ENCODE data around the gene HCST. TPM values are rescaled to one million over a fixed set of nuclear protein-coding genes. Genes with fewer than 3 reads are reported as not detected.

Gene HCST
- total and polyA plus RNA-seq, 2 of the 13 experiments (the other 11 are each of a cell fraction or from before 2014, with no cell fraction given), result 0.24 to 1.2 TPM

- TF ChIP-seq THRA (CRISPR knock-in tag; IDR thresholded peaks at IDR 0.05; ENCODE audit: borderline replicate concordance) (no peak), KMT2B (CRISPR knock-in tag; IDR thresholded peaks at IDR 0.05) (no peak), ZNF101 (CRISPR knock-in tag; IDR thresholded peaks at IDR 0.05; ENCODE audit: borderline replicate concordance, low read depth) (no peak), PAF1 (CRISPR knock-in tag; IDR thresholded peaks at IDR 0.05) (no peak)
Observed at GRCh38 chr19:35898499-35898809, 3.9 kb upstream of the HCST start (continued).

DNA sequence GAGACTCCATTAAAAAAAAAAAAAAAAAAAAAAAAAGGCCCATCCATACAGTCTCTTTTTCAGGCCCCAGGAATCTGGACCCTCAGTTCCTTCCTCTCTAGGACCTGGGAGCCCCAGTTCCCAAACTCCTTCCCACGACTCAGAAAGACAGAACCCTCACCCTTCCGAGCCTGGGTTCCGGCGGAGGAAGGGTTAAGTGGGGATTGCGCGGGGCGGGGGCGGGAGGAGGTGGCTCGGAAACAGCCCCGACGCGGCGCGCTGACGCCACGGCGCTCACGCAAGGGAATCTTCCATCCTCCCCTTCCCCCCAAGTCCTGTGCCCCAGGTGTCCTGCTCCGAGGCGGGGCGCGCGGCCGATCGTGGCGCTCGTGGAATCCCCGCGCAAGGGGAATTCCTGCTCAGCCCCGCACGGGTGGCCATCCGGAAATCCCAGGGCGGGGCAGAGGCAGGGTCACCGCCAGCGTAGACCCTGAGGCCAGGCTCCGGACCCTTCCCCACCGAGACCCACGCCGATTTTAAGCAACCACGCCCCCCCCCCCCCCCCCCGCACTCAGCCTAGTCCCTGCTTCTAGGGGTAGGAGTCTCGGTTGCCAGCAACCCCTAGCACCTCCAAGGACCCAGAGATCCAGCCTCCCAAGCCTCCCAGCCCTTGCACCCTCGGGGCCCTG is 2.6 kb upstream of the HCST start:
- FAIRE-seq, result no peak
- intact Hi-C loops (cut with micrococcal nuclease; ENCODE audit: unreplicated experiment), result loop anchor here (5.0 kb wide), 1 partner anchor 38 kb away; the partner anchor contains the start of gene LRFN3
- in situ Hi-C loops (cut with HindIII; ENCODE audit: extremely low pct_ligation_motif_present, low pct_unique_long_range_greater_than_20kb), result no loop called here
- H3K4me2 ChIP-seq (ENCODE audit: low read depth, low read length), result peak overlapping the region; percentile 78
- CTCF ChIA-PET (ENCODE audit: low intra/inter-chr PET ratio, low total read pairs), result no interaction called here
- peak; percentile 80 for ATAC-seq
- 0 out of 5 replicates have a peak, but pooled peaks cover 0 to 9% of the 10 kb centered on the region in 2 experiments for H3K27me3 ChIP-seq (ENCODE audit: control insufficient read depth in 1 of 2, insufficient read depth in 2 of 2, low read length in 2 of 2)
- POLR2A ChIA-PET, result interaction anchor here (1.1 to 1.7 kb wide), 2 partner anchors 32 to 154 kb away, joined by 4 read pairs; partner anchors contain the start of gene THAP8
- H3K9me3 ChIP-seq (ENCODE audit: low read length), result no peaks in the 10 kb centered on the region
- H2AFZ ChIP-seq (ENCODE audit: low read length), result peak overlapping the region; percentile 44
- BruUV-seq (replicated peaks), result no TSS peak
- DNase-seq (ENCODE audit: low spot score), result peak; percentile 47
- H3K4me3 ChIP-seq (replicated peaks in 1 of 3; ENCODE audit: insufficient read depth in 1 of 3, low read depth in 2 of 3, low read length in 3 of 3), result peak overlapping the region; percentile 90 to 92 (median 92)
- no peaks in the 10 kb centered on the region for H3K79me2 ChIP-seq (ENCODE audit: insufficient read depth, low read length)
- peaks cover 3 to 16% of the 10 kb centered on the region in 2 experiments; a peak in 2 of 5 replicates for H3K36me3 ChIP-seq (replicated peaks in 1 of 2; ENCODE audit: control insufficient read depth in 1 of 2, insufficient read depth in 2 of 2, low read length in 2 of 2)
- under 1% methylated on average over 26 of the region's 43 CpGs for WGBS (ENCODE audit: low lambda C conversion rate)
- H3K4me1 ChIP-seq (ENCODE audit: insufficient read depth, low read length), result peaks cover 42% of the 10 kb centered on the region
- peak overlapping the region; percentile 73 for H3K9ac ChIP-seq (ENCODE audit: insufficient read depth, low read depth, low read length)
- H4K20me1 ChIP-seq (ENCODE audit: insufficient read depth, low read length), result no peaks in the 10 kb centered on the region
- H3K27ac ChIP-seq (ENCODE audit: extremely low read length, insufficient read depth, low read length), result peak overlapping the region; percentile 55
- TF ChIP-seq TEAD3 (CRISPR knock-in tag; optimal IDR thresholded peaks at IDR 0.05; ENCODE audit: borderline replicate concordance) (peak; percentile 36), FOXC1 (CRISPR knock-in tag; IDR thresholded peaks at IDR 0.05; ENCODE audit: borderline replicate concordance) (no peak), KDM5B (CRISPR knock-in tag; IDR thresholded peaks at IDR 0.05; ENCODE audit: borderline replicate concordance) (0 out of 2 replicates have a peak, but pooled peaks have one; percentile 34), ZNF12 (CRISPR knock-in tag; IDR thresholded peaks at IDR 0.05) (no peak), KDM2A (CRISPR knock-in tag; IDR thresholded peaks at IDR 0.05; ENCODE audit: borderline replicate concordance, low read depth) (peak; percentile 64), POLR2AphosphoS5 (IDR thresholded peaks at IDR 0.05; ENCODE audit: low read depth, low read length) (peak; percentile 46), ZNF451 (CRISPR knock-in tag; IDR thresholded peaks at IDR 0.05) (peak; percentile 17; the same call in 1 of the 2 replicates), HDAC2 (CRISPR knock-in tag; IDR thresholded peaks at IDR 0.05) (no peak; the same call in 1 of the 2 replicates), SYNCRIP (IDR thresholded peaks at IDR 0.05; ENCODE audit: insufficient read depth, low read depth, low read length) (no peak), ZBTB3 (CRISPR knock-in tag; IDR thresholded peaks at IDR 0.05; ENCODE audit: borderline replicate concordance, low read depth) (no peak), MAX (IDR thresholded peaks at IDR 0.05) (peak; percentile 27; the same call in 1 of the 2 replicates), ETV5 (CRISPR knock-in tag; IDR thresholded peaks at IDR 0.05; ENCODE audit: borderline replicate concordance) (peak; percentile 32; the same call in 1 of the 2 replicates), HDAC1 (CRISPR knock-in tag; IDR thresholded peaks at IDR 0.05) (peak; percentile 41), ZNF543 (CRISPR knock-in tag; IDR thresholded peaks at IDR 0.05) (no peak; the same call in 1 of the 2 replicates), RBFOX2 (IDR thresholded peaks at IDR 0.05; ENCODE audit: low read depth, low read length) (peak; percentile 71), GATAD1 (CRISPR knock-in tag; IDR thresholded peaks at IDR 0.05) (peak; percentile 34; the same call in 1 of the 2 replicates), ZNF343 (CRISPR knock-in tag; IDR thresholded peaks at IDR 0.05) (0 out of 2 replicates have a peak, but pooled peaks have one; percentile 36), HIVEP1 (CRISPR knock-in tag; IDR thresholded peaks at IDR 0.05) (peak; percentile 78)
